Stomach (tissue), 9 donors: ENCODE data around the gene COL18A1. TPM values are rescaled to one million over a fixed set of nuclear protein-coding genes. Genes with fewer than 3 reads are reported as not detected.

ENCODE experiments used
- DNase-seq, 2 donors: peaks; one replicate each; pipeline versions ENCODE4 v3.0.0 to v3.0.0-alpha.2; 2013 to 2019
- H3K27ac ChIP-seq, 5 donors: fragments of 200-600 bp in 4 of 5; sonication (generic) in 4 of 5; one replicate each; pipeline ENCODE4 v1.5.1; 2013 to 2019; ENCODE audit warnings: mild to moderate bottlenecking in 1 of 5, moderate library complexity in 1 of 5
- H3K27me3 ChIP-seq, 3 donors: fragments of 200-600 bp; sonication (generic); one replicate each; pipeline ENCODE4 v1.5.1; 2017 to 2019; ENCODE audit warnings: mixed run types in 1 of 3
- H3K36me3 ChIP-seq, 4 donors: fragments of 200-600 bp; sonication (generic); 1 replicate in 3 of 4; 2 replicates in 1 of 4; pipeline ENCODE4 v1.5.1; 2016 to 2019
- H3K4me1 ChIP-seq, 4 donors: fragments of 200-600 bp; sonication (generic); one replicate each; pipeline ENCODE4 v1.5.1; 2016 to 2019
- H3K4me3 ChIP-seq, 4 donors: fragments of 200-600 bp; sonication (generic) in 3 of 4; one replicate each; pipeline ENCODE4 v1.5.1; 2016 to 2019; ENCODE audit warnings: mild to moderate bottlenecking in 1 of 4
- H3K9me3 ChIP-seq, 4 donors: fragments of 200-600 bp; sonication (generic); one replicate each; pipeline ENCODE4 v1.5.1; 2016 to 2019
- EP300 ChIP-seq: sonication (generic); formaldehyde crosslinking; IDR thresholded peaks from one replicate; pipeline ENCODE4 v1.6.1; 2017; ENCODE audit warnings: antibody characterized with exemption
- POLR2A ChIP-seq, 4 donors: fragments of 450-650 bp; IDR thresholded peaks; one replicate each; pipeline ENCODE4 v1.6.1; 2016; ENCODE audit warnings: antibody characterized with exemption in 4 of 4, control low read depth in 2 of 4, mild to moderate bottlenecking in 1 of 4, moderate library complexity in 1 of 4
- POLR2AphosphoS5 ChIP-seq, 3 donors: sonication (generic); formaldehyde crosslinking; IDR thresholded peaks; one replicate each; pipeline ENCODE4 v1.6.1; 2016; ENCODE audit warnings: antibody characterized with exemption in 3 of 3
- WGBS, 5 donors: extraction: QIAGEN DNeasy Blood & Tissue Kit in 3 of 5; methylation state at CpG; one replicate each; pipeline versions ENCODE4 v1.1.5 to v1.1.7; 2013 to 2018; 5-methylcytosine and 5-hydroxymethylcytosine counted together
- intact Hi-C: fragments of 100-400 bp; cut with DNase I; formaldehyde crosslinking; loops from one replicate; pipeline ENCODE4 v1.15.1; 2023; ENCODE audit warnings: low total_unique reads
- polyA plus RNA-seq, 3 donors: library from polyadenylated mRNA; stranded (reverse); fragments of 200-250 nt; gene quantifications; one replicate each; pipeline ENCODE4 v1.2.3, GENCODE V29; 2013
- total RNA-seq, 5 donors: library from RNA; depleted of rRNA; stranded (reverse); fragments of >200 nt; gene quantifications; one replicate each; pipeline versions ENCODE4 v1.1.0 to v1.2.3, GENCODE V29; 2014 to 2016
- TF ChIP-seq, protein P1 (sequence below), 7 experiments: fragments of 450-650 bp in 4 of 7; fragments of 200-600 bp in 3 of 7; sonication (generic) in 3 of 7; IDR thresholded peaks; one replicate each; pipeline ENCODE4 v1.5.1; 2016 to 2019; ENCODE audit warnings: antibody characterized with exemption in 7 of 7, control low read depth in 2 of 7, mild to moderate bottlenecking in 1 of 7
- donor health status: healthy with polysubstance abuse.
- donor health status: Bipolar disorder and iron deficiency.
- donor health status: healthy.

The COL18A1 gene
- total and polyA plus RNA-seq, 8 donors, result 19.8 to 212 (median 34.6) TPM

DNA sequence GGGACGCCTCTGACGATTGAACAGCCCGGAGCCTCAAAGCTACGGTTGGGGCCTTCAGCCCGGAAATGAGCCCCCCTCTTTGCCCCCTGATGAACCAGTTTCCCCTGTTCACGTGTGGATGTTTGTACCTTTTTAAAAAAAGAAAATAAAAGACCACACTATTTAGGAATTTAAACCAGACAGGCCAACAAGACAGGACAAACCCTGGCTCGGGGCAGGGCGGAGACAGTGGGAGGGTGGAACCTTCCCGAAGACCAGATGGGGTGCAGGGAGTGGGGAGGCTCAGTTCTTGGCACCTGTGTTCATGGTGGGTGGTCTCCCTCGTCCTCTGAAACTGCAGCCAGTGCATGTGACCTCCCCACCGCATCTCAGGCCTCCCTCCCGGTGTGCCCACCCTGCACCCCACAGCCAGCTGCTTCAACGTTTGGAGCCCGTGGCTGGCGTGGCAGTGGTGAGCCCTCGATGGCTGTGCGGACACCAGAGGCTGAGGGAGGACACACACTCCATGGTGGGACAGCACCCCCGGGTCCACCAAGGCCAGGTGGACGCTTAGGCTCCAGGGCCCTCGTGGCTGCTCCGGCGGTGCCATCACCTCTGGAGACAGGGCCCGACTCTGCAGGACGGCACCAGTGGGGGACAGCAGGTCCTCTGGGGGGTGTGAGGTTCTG is 45.6 kb downstream of the COL18A1 start:
- intact Hi-C loops, result no loop called here
- Histone ChIP-seq H3K36me3 (no peaks in the 10 kb centered on the region), H3K27ac (no peak overlapping the region), H3K4me1 (peaks cover 13 to 20% (median 15%) of the 10 kb centered on the region in 4 donors), H3K27me3 (peaks cover 0 to 22% (median 6%) of the 10 kb centered on the region in 3 donors), H3K9me3 (peaks cover 0 to 5% (median 2%) of the 10 kb centered on the region in 4 donors), H3K4me3 (no peak overlapping the region)
- WGBS, 5 donors, result 78 to 84% (median 80%) methylated on average over 21 to 24 of the region's 24 CpGs
- no peak for DNase-seq
- TF ChIP-seq, protein P1, sequence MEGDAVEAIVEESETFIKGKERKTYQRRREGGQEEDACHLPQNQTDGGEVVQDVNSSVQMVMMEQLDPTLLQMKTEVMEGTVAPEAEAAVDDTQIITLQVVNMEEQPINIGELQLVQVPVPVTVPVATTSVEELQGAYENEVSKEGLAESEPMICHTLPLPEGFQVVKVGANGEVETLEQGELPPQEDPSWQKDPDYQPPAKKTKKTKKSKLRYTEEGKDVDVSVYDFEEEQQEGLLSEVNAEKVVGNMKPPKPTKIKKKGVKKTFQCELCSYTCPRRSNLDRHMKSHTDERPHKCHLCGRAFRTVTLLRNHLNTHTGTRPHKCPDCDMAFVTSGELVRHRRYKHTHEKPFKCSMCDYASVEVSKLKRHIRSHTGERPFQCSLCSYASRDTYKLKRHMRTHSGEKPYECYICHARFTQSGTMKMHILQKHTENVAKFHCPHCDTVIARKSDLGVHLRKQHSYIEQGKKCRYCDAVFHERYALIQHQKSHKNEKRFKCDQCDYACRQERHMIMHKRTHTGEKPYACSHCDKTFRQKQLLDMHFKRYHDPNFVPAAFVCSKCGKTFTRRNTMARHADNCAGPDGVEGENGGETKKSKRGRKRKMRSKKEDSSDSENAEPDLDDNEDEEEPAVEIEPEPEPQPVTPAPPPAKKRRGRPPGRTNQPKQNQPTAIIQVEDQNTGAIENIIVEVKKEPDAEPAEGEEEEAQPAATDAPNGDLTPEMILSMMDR (IDR thresholded peaks at IDR 0.05), result no peak
- no peak for TF ChIP-seq POLR2AphosphoS5 (IDR thresholded peaks at IDR 0.05)
- TF ChIP-seq EP300, result no peak
- no peak for TF ChIP-seq POLR2A (IDR thresholded peaks at IDR 0.05)

DNA sequence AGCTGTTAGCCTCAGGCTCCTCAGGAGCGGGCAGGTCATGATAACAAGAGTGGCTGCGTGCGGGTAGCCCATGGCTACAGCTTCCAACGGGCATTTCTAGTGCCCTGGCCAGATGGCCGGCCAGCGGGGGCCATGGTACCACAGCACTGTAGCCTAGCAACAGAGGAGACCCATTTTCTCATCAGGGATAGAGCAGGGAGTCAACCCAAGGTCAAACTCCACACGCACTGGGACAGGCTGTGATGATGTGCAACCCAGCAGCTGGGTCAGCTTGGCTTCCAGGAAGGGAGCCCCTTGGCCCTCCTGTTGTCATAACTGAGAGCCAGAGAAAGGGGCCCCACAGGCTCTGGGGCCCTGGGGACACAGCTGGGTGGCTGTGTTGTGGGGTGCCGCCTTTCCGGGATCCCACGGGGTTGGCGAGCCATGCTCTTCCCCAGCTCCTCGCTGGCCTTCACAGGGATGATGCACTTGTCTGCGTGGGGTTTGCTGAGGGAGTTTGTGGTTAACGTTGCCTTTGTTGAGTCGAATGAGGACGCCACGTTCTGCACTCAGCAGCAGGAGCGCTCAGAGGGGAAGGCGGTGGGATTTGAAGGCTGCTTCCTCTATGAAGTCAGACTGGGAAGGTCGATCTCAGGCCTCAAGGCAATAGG is 46.3 kb downstream of the COL18A1 start:
- DNase-seq, result no peak
- Histone ChIP-seq H3K27me3 (peaks cover 0 to 29% (median 6%) of the 10 kb centered on the region in 3 donors), H3K36me3 (no peaks in the 10 kb centered on the region), H3K9me3 (peaks cover 0 to 5% (median 2%) of the 10 kb centered on the region in 4 donors), H3K4me3 (no peak overlapping the region), H3K4me1 (peaks cover 18 to 27% (median 21%) of the 10 kb centered on the region in 4 donors), H3K27ac (no peak overlapping the region)
- intact Hi-C loops, result no loop called here
- TF ChIP-seq POLR2AphosphoS5 (IDR thresholded peaks at IDR 0.05) (no peak), POLR2A (IDR thresholded peaks at IDR 0.05) (no peak), EP300 (no peak)
- TF ChIP-seq, protein P1 (IDR thresholded peaks at IDR 0.05), result no peak
- WGBS, 5 donors, result 82 to 89% (median 84%) methylated on average over 10 to 20 of the region's 20 CpGs

DNA sequence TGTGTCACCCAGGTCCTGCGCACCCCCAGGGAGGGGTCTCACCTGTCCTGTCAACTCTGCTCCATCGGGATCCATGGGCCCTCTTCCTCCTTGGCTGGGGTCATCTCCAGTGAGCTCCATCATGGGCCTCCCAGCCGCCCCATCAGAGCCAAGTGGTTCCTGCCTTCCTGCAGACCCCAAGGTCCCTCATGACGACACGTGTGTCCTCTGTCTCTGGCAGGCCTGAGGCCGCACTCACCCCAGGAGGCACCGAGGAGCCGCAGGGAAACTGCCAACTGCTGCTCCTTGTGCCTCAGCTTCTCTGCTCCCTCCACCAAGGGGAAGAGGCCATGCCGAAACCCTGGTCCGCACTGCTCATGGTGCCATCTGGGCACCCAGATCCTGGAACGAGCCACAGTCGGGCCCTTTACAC is 46.8 kb downstream of the COL18A1 start:
- 88 to 100% (median 94%) methylated on average over 2 to 12 of the region's 12 CpGs for WGBS, 5 donors
- no peak overlapping the region for H3K27ac ChIP-seq
- TF ChIP-seq, protein P1 (IDR thresholded peaks at IDR 0.05), result no peak
- TF ChIP-seq POLR2A (IDR thresholded peaks at IDR 0.05), result no peak
- no peak for TF ChIP-seq EP300
- TF ChIP-seq POLR2AphosphoS5 (IDR thresholded peaks at IDR 0.05), result no peak
- peaks cover 0 to 34% (median 6%) of the 10 kb centered on the region in 3 donors for H3K27me3 ChIP-seq
- intact Hi-C loops, result no loop called here
- peaks cover 18 to 32% (median 22%) of the 10 kb centered on the region in 4 donors for H3K4me1 ChIP-seq
- H3K9me3 ChIP-seq, result peaks cover 0 to 3% (median under 1%) of the 10 kb centered on the region in 4 donors
- no peak for DNase-seq
- H3K4me3 ChIP-seq, result no peak overlapping the region
- no peaks in the 10 kb centered on the region for H3K36me3 ChIP-seq

DNA sequence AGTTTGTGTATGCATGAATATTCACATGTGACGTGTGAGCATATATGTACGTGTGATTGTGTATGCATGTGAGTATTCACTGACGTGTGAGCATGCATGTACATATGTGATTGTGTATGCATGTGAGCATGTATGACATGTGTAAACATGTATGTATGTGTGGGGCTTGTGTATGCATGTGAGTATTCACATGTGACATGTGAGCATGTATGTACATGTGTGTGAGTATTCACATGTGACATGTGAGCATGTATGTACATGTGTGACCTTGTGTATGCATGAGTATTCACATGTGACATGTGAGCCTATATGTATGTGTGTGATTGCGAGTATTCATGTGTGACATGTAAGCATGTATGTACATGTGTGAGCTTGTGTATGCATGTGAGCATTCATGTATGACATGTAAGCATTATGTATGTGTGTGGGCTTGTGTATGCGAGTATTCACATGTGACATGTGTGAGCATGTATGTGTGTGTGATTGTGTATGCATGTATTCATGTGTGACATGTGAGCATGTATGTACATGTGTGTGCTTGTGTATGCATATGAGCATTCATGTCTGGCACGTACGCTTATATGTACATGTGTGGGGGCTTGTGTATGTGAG is 47.8 kb downstream of the COL18A1 start:
- TF ChIP-seq EP300 (no peak), POLR2AphosphoS5 (IDR thresholded peaks at IDR 0.05) (no peak), POLR2A (IDR thresholded peaks at IDR 0.05) (no peak)
- TF ChIP-seq, protein P1 (IDR thresholded peaks at IDR 0.05), result no peak
- peaks cover 18 to 33% (median 22%) of the 10 kb centered on the region in 4 donors for H3K4me1 ChIP-seq
- no peak overlapping the region for H3K27ac ChIP-seq
- no peaks in the 10 kb centered on the region for H3K9me3 ChIP-seq
- 89 to 98% (median 91%) methylated on average over 7 of the region's 7 CpGs for whole genome bisulfite sequencing, 5 donors
- no peaks in the 10 kb centered on the region for H3K36me3 ChIP-seq
- no peak for DNase-seq
- H3K4me3 ChIP-seq, result no peak overlapping the region
- peaks cover 0 to 41% (median 6%) of the 10 kb centered on the region in 3 donors for H3K27me3 ChIP-seq
- intact Hi-C loops, result no loop called here
